OCI-M1 (cell line): ENCODE measurements around the gene TSEN54.

Source experiments
- DNase-seq: peaks from one replicate; lab custom pipeline; 2025; lab: John Stamatoyannopoulos, UW

TSEN54 gene

DNA sequence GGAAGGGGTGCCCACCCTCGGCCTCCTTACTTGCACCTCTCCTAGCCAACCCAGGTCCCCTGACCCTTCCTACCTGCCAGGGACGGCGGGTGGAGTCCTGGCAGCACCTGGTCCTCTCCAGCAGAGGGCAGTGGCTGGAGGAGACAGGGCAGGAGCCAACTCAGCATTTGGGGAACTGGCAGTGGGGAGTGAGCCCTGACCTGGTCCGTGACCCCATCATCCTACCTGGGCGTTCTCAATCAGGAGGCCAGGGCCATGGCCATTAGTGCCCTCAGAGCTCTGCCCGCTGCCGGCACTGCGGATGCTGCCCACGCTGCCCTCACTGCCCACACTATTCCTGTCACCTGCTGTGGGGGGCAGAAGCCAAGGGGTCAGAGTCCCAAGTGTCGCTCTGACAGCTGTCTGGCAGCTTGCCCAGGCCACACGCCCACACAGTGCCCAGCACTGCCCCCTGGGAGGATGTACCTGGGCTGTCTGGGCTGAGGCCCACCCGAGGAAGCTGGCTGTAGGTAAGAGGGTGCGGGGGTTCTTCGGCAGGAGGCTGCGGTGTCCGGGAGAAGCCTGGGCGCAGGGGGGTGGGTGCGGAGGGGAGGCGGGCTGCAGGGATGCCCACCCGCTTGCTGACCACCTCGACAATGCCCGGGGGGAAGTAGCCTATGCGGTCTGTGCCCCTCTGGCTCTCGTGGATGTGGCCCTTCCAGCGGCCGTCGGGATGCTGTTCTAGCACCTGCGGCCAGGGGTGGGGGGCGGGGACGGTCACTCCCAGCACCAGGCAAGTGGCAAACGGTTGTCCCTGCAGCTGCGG, 11.8 kb upstream of the TSEN54 start:
- peak; percentile 49 for DNase-seq

DNA sequence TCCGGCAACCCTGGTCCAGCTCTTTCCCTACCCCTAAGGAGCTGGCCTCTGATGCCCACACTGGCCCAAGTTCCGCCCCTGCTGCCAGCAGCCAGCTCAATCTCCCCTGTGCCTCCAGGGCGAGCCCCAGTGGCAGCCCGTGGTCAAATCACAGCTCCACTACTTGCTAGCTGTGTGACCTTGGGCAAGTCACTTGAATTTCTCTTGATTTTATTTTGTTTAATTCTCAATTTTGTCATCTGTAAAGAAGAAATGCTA, 11.2 kb upstream of the TSEN54 start:
- DNase-seq: no peak

- DNase-seq: no peak
Observed at GRCh38 chr17:75505640-75506039, 10.7 kb upstream of the TSEN54 start.

DNA sequence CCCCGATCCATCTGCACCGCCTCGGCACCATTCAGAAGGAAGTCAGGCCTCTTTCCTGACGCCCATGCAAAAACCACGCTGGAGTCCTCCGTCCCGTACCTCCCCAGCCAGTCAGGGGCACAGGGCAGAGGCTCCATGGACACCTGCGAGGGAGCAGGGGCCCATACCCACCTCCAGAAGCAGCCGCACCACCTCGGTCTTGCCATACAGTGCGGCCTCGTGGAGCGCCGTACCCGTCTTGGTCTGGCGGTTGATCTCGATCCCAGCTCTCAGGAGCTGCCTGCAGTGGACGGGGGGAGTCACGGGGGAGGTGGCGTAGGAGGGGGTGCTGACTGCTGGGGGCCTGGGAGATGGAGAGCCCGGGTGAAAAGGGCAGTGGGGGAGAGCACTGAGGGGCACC, 10.2 kb upstream of the TSEN54 start:
- DNase-seq: no peak

- no peak for DNase-seq
Observed at GRCh38 chr17:75506888-75507287, 9.4 kb upstream of the TSEN54 start.

DNA sequence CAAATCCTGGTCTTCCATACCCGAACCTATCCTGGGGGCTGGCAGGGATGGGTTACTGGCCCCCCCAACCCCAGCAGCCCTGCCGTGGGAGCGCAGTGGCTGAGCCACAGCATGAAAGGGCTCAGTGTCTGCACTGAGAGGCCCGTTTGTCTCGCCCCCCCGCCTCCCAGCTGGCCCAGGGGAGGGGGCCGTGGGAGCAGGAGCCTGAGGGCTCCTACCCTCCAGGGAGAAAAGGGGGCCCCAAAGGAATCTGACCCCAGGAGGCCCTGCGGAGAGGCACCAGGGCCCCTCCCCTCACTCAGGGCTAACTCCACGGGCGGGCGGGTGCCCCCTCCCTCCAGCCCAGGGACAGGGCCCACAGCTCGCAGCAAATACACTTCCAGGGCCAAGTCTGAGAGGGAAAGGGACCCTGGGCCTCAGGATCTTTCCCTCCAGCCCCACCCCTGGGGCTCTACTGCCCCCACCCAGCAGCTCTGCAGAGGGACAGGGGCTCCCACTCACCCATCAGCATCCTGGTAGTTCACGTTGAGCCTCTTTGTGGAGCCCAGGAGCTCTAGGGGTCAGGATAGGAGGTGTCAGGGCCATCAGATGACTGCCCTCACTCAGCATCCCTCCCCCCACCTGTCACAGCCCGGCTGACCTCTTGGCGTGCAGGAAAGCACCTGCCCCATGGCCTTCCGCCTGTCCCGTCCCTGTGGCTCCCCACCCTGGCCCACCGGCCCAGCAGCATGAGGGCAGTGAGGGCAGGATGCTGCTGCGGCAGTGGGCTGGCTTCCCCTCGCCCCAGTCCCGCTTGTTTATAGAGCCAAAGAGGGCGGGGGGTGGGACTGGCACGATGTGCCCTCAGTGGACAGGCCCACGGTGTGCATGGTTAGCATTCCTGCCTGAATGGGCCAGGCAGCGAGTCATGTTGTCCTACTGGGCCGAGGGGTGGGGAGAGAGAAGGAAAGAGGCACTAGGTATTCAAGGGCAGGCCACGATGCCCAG, 8.3 kb upstream of the TSEN54 start:
- no peak for DNase-seq

DNA sequence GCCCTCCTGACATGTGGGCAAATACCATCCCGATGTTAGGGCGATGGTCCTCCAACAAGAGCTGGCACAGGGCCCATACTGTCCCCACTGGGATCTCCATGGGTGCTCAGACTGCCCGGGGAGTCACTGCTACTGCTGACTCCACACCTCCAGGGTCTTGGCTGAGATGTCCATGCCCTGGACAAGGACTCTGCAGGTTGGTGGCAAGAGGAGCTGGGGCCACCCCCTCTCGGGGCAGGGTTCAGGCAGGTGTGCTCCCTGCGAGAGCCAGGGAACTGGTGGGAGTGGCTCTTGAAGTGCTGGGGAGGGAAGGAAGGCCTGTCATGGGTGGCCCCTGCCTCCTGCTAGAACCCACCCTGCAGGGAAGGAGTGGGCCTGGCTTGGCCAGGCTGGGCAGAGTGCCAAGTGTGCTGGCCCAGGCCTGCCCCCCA, 7.4 kb upstream of the TSEN54 start:
- no peak for DNase-seq

DNA sequence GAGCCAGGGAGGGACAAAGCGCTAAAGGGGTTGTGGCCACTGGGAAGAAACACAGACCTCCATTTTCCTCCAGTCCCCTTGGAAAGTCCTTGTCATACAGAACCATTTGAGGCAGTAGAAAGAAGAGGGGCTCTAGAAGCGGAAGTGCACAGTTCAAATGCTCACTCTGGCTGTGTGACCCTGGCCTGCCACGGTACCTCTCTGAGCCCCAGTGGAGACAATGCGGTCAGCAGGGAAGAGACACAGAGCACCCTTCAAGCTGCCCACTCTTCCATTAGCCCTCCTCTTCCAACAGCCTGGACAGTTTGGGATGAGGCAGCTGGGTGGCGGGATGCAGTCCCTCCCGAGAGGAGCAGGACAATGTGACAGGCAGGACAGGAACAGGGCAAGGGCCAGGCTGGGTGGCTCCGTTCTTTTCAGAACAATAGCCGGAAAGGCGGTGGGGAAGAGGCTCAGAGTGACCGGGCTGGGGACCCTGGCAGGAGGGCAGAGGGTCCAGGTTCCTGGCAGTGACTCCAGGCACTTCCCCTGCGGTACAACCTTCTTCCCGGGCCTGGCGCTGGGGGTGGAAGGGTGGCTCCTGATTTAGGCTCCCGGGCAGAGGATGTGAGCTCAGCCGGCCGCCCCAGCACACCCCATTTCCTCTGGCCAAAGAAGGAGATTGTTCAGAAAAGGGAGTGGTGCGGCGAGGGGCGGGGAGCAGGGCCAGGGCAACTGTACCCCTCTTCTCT, 6.6 kb upstream of the TSEN54 start:
- DNase-seq: no peak

DNA sequence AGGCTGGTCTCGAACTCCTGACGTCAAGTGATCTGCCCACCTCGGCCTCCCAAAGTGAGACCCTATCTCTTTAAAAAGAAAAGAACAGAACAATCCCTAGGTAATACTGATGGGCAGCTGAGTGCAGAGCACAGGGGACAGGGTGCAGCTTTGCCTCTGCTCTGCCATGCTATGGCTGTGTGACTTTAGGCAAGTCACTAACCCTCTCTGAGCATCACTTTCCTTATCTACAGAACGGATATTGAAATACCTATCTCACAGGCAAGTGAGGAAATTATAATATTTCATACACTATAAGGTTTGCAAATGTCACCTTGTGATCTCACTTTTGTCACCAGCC, 5.1 kb upstream of the TSEN54 start:
- DNase-seq: no peak

- DNase-seq: no peak
Observed at GRCh38 chr17:75511610-75512575, 4.4 kb upstream of the TSEN54 start.

DNA sequence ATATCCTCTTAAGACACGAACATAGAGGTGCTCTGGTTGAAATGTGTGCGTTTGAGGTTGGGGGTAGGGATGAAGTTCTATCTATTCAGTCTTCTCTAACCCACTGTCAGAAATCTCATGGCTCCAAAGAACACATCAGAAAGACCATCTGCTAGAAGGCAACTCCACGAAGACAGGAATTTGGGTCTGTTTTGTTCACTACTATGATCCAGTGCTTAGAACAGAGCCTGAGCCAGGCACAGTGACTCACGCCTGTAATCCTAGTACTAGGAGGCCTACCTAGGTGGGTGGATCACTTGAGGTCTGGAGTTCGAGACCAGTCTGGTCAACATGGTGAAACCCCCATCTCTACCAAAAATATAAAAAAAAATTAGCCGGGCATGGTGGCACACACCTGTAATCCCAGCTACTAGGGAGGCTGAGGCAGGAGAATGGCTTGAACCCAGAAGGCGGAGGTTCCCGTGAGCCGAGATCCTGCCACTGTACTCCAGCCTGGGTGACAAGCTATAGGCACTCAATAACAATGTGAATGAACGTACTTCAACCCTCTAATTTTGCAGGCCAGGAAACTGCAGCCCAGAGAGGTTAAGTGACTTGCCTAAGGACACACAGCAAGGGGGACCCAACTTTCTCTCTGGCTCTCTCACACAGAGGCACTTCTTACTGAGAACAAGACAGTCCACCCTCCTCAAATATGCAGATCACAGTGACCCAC, 3.2 kb upstream of the TSEN54 start:
- no peak for DNase-seq

GRCh38 chr17:75513641-75514000, 2.7 kb upstream of the TSEN54 start:
- no peak for DNase-seq

GRCh38 chr17:75514299-75514918, 1.9 kb upstream of the TSEN54 start:
- no peak for DNase-seq

- no peak for DNase-seq
Observed at GRCh38 chr17:75514919-75515495, 1.3 kb upstream of the TSEN54 start.

- peak; percentile 90 for DNase-seq
Observed at GRCh38 chr17:75515496-75516254, 653 bp upstream of the TSEN54 start, which contains the start of gene CASKIN2. Gene CASKIN2 (minus strand): TSS chr17:75515537. CDS start chr17:75513804, 1,733 bp downstream.

DNA sequence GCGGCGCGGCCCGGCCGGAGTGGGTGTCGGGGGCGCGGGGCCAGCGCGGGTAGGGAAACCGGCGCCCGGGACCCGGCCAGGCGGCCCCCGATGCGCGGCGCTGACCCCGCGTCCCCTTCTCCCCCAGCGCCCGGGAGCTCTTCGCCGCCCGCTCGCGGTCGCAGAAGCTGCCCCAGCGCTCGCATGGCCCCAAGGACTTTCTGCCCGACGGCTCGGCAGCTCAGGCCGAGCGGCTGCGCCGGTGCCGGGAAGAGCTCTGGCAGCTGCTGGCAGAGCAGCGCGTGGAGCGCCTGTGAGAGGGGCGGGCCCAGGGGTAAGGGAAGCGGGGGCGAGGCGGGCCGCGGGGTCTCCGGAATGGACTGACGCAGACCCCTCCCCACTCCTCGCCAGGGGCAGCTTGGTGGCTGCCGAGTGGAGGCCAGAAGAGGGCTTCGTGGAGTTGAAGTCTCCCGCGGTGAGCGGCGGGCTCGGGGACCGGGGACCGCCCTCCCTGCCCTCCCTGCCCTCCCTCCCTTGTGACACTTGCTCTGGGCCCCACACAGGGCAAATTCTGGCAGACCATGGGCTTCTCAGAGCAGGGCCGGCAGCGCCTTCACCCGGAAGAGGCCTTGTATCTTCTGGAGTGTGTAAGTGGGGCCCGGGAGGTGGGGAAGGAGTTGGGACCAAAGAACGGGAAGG, 430 bp downstream of the TSEN54 start:
- peak; percentile 69 for DNase-seq

- DNase-seq: no peak
Observed at GRCh38 chr17:75517297-75517865, 1.1 kb downstream of the TSEN54 start.

DNA sequence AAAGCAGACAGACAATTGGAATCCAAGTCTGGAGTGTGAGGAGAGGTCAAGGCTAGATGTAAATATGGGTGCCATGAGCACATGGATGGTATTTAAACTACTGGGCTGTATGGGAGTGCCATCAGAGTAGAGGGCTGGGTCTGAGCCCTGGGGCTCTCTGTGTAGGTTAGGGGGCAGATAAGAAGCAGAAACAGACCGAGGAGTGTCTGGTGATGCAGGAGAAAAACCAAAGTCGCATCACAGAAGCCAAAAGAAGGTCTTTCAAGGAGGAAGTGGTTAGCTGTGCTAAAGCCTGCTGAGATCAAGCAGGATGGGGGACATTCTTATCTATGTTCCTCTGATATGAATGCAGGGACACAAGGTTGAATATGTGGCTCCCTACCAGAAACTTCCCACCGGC, 1.9 kb downstream of the TSEN54 start:
- peak; percentile 92 for DNase-seq
